ENCODE data around the gene FYCO1.

DNA sequence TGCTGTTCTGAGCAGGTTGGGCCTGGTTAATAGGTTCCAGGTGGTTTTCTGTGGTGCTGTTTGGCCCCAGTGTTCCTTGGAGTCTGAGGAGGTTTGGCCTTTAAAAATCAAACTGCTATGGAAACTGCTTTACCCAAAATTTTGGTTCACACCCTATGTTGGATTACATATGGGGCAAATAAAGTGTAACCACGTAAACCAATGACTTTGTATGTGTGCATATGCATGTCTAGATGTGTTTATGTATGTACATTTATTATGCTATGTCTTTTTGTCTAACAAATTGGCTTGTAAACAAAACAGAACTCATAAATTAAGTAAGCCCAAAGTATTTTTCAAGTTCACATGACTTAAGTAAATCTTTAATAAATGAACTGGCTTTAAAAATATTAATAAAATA, 40.6 kb upstream of the FYCO1 start:
- no peak for TF ChIP-seq GATA2 (IDR thresholded peaks at IDR 0.05; ENCODE audit: low read depth, low read length)
- TF ChIP-seq GATA3 (IDR thresholded peaks at IDR 0.05; ENCODE audit: low read depth, low read length) = no peak
